SK-N-SH (cell line): ENCODE data around the gene AGRN. TPM values are rescaled to one million over a fixed set of nuclear protein-coding genes. Genes with fewer than 3 reads are reported as not detected.
"Not testable (repeated sequence)": the region's sequence is repeated elsewhere in the genome, so short reads cannot be mapped to it uniquely, and the experiment has no call there.

Experiments used
- CTCF ChIA-PET: fragments of 300-600, 350-600 bp; formaldehyde crosslinking; extraction: SDS; loops from one replicate; lab custom pipeline; 2021; lab: Yijun Ruan, JAX
- POLR2A ChIA-PET: fragments of 350-600 bp; sonication (Branson Sonifier 250); formaldehyde crosslinking; extraction: SDS; loops from one replicate; lab custom pipeline; 2020; ENCODE audit warnings: antibody characterized with exemption, inconsistent platforms; lab: Yijun Ruan, JAX
- DNase-seq: peaks from one replicate; pipeline ENCODE4 v3.0.0; 2012
- H2AFZ ChIP-seq: fragments of 200-600 bp; sonication (generic); 2 replicates; pipeline ENCODE4 v1.8.1; 2016; ENCODE audit warnings: antibody characterized with exemption, mild to moderate bottlenecking, low read depth
- H3F3A ChIP-seq: fragments of 200-600 bp; sonication (generic); replicated peaks from 2 replicates; pipeline ENCODE3; 2016; ENCODE audit warnings: antibody characterized with exemption, mild to moderate bottlenecking; ENCODE audit not compliant: insufficient read depth
- H3K27ac ChIP-seq, 2 experiments: fragments of 200-500 bp in 1 of 2; fragments of 200-600 bp in 1 of 2; sonication (Bioruptor generic) in 1 of 2; sonication (generic), shearing (Covaris generic) in 1 of 2; 2 replicates each; pipeline versions ENCODE4 v1.5.1 to v1.6.1; 2014 to 2016; ENCODE audit warnings: low read depth in 2 of 2, inconsistent platforms in 1 of 2, low read length in 1 of 2, mild to moderate bottlenecking in 1 of 2, mixed read lengths in 1 of 2
- H3K27me3 ChIP-seq: fragments of 200-600 bp; sonication (generic), shearing (Covaris generic); 2 replicates; pipeline ENCODE4 v1.6.1; 2016; ENCODE audit warnings: mixed run types; ENCODE audit not compliant: insufficient read depth
- H3K36me3 ChIP-seq, 2 experiments: fragments of 200-500 bp in 1 of 2; fragments of 200-600 bp in 1 of 2; sonication (Bioruptor generic) in 1 of 2; sonication (generic) in 1 of 2; replicated peaks in 1 of 2; 2 replicates each; pipeline versions ENCODE3 to v1.5.1; 2014 to 2016; ENCODE audit warnings: low read length in 1 of 2, mild to moderate bottlenecking in 1 of 2; ENCODE audit not compliant: insufficient read depth in 2 of 2, control insufficient read depth in 1 of 2
- H3K4me1 ChIP-seq, 2 experiments: fragments of 200-500 bp in 1 of 2; fragments of 200-600 bp in 1 of 2; sonication (Bioruptor generic) in 1 of 2; sonication (generic), shearing (Covaris generic) in 1 of 2; 2 replicates each; pipeline versions ENCODE4 v1.5.1 to v1.6.1; 2014 to 2016; ENCODE audit warnings: low read depth in 1 of 2, low read length in 1 of 2, mixed run types in 1 of 2; ENCODE audit not compliant: insufficient read depth in 2 of 2, control insufficient read depth in 1 of 2
- H3K4me2 ChIP-seq: fragments of 200-600 bp; sonication (generic), shearing (Covaris generic); 2 replicates; pipeline ENCODE4 v1.6.1; 2017; ENCODE audit warnings: mixed run types
- H3K4me3 ChIP-seq, 2 experiments: fragments of 200-500 bp in 1 of 2; fragments of 200-600 bp in 1 of 2; sonication (Bioruptor generic) in 1 of 2; sonication (generic), shearing (Covaris generic) in 1 of 2; 2 replicates each; pipeline versions ENCODE4 v1.5.1 to v1.8.1; 2014 to 2016; ENCODE audit warnings: low read depth in 2 of 2, inconsistent platforms in 1 of 2, low read length in 1 of 2, mild to moderate bottlenecking in 1 of 2, mixed read lengths in 1 of 2, moderate library complexity in 1 of 2
- H3K79me2 ChIP-seq: fragments of 200-600 bp; sonication (generic); 2 replicates; pipeline ENCODE4 v1.8.1; 2017; ENCODE audit warnings: mild to moderate bottlenecking; ENCODE audit not compliant: insufficient read depth
- H3K9ac ChIP-seq: fragments of 200-600 bp; sonication (generic); 2 replicates; pipeline ENCODE4 v1.6.1; 2017; ENCODE audit warnings: mixed run types
- H3K9me2 ChIP-seq: fragments of 200-600 bp; sonication (generic); 2 replicates; pipeline ENCODE4 v1.6.1; 2017; ENCODE audit warnings: mixed run types
- H3K9me3 ChIP-seq: fragments of 200-600 bp; sonication (generic); 2 replicates; pipeline ENCODE4 v1.6.1; 2017; ENCODE audit warnings: mixed run types, mild to moderate bottlenecking, moderate library complexity
- H4K20me1 ChIP-seq: fragments of 200-600 bp; sonication (generic); 2 replicates; pipeline ENCODE4 v1.6.1; 2017; ENCODE audit warnings: mild to moderate bottlenecking, mixed run types; ENCODE audit not compliant: insufficient read depth
- CHD2 ChIP-seq: fragments of 150-350 bp; IDR thresholded peaks from 2 replicates; pipeline ENCODE4 v1.6.1; 2018; ENCODE audit warnings: low read length; ENCODE audit not compliant: partially characterized antibody
- FOSL2 ChIP-seq: IDR thresholded peaks from 2 replicates; pipeline ENCODE4 v1.4.0; 2012; ENCODE audit warnings: low read depth, mild to moderate bottlenecking, moderate library complexity, borderline replicate concordance
- FOXM1 ChIP-seq: IDR thresholded peaks from 2 replicates; pipeline ENCODE4 v1.4.0; 2012; ENCODE audit warnings: low read depth, mild to moderate bottlenecking
- GABPA ChIP-seq: IDR thresholded peaks from 2 replicates; pipeline ENCODE4 v1.4.0; 2012; ENCODE audit warnings: low read depth, mild to moderate bottlenecking
- MXI1 ChIP-seq: IDR thresholded peaks from 2 replicates; pipeline ENCODE4 v1.6.1; 2012; ENCODE audit warnings: mild to moderate bottlenecking, low read depth, low read length, improper control_type of control experiment
- NFIC ChIP-seq: IDR thresholded peaks from 2 replicates; pipeline ENCODE4 v1.4.0; 2012; ENCODE audit warnings: borderline replicate concordance
- POLR2AphosphoS5 ChIP-seq: IDR thresholded peaks from 2 replicates; pipeline ENCODE4 v1.6.1; 2012; ENCODE audit warnings: low read depth, low read length
- RAD21 ChIP-seq: IDR thresholded peaks from 2 replicates; pipeline ENCODE4 v1.6.1; 2012; ENCODE audit warnings: mild to moderate bottlenecking, low read length
- SIN3A ChIP-seq: IDR thresholded peaks from 2 replicates; pipeline ENCODE4 v1.6.1; 2012; ENCODE audit warnings: low read depth, mild to moderate bottlenecking, low read length, moderate library complexity, borderline replicate concordance
- SMC3 ChIP-seq: IDR thresholded peaks from 2 replicates; pipeline ENCODE4 v1.6.1; 2012; ENCODE audit warnings: low read depth, low read length, improper control_type of control experiment
- WGBS: methylation state at CpG from one replicate; pipeline ENCODE4 v1.1.6; 2017; ENCODE audit warnings: low lambda C conversion rate; 5-methylcytosine and 5-hydroxymethylcytosine counted together
- polyA plus RNA-seq, 3 experiments: library from polyadenylated mRNA; depleted of rRNA; stranded (reverse); fragments of >200 nt; gene quantifications; 2 replicates each; pipeline ENCODE4 v1.2.3, GENCODE V29; 2012
- TF ChIP-seq, protein P1 (sequence below): fragments of 150-350 bp; IDR thresholded peaks from 2 replicates; pipeline ENCODE4 v1.6.1; 2016; ENCODE audit warnings: mild to moderate bottlenecking, low read depth, low read length
- TF ChIP-seq, protein P2 (sequence below): IDR thresholded peaks from 2 replicates; pipeline ENCODE4; 2012
- TF ChIP-seq, protein P3 (sequence below): fragments of 200-600 bp; sonication (generic); IDR thresholded peaks from 2 replicates; pipeline ENCODE4 v1.6.1; 2017; ENCODE audit warnings: antibody characterized with exemption, mild to moderate bottlenecking, moderate library complexity

AGRN gene
- polyA plus RNA-seq, 1 of the 3 experiments (the other 2 are of a cell fraction): 31.6 TPM

DNA sequence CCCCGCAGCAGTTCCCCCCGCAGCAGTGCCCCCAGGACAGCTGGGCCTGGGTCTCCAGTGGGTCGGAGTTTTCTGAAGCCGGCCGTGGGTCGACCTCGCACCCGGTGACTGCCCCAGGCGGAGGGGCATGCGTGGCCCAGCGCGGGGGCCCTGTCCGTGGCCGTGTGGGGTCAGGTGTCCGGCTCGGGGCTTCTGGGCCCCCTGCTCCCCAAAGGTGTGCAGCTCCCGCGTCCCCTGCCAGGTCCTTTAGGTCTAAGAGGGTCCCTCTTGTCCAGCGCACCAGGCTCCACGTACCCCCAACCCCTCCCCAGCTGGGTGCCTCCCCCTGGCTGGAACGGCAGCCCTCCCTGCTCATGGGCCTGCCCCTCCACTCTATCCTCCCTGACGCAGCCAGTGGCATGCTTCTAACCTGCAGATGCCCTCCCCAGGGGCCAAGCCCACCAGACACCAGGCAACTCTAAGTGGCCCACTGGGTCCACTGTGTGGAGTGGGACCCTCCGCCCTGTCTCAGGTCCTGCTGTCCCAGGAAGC, 14.1 kb upstream of the AGRN start (continued):
- TF ChIP-seq, protein P1, sequence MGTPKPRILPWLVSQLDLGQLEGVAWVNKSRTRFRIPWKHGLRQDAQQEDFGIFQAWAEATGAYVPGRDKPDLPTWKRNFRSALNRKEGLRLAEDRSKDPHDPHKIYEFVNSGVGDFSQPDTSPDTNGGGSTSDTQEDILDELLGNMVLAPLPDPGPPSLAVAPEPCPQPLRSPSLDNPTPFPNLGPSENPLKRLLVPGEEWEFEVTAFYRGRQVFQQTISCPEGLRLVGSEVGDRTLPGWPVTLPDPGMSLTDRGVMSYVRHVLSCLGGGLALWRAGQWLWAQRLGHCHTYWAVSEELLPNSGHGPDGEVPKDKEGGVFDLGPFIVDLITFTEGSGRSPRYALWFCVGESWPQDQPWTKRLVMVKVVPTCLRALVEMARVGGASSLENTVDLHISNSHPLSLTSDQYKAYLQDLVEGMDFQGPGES: no peak
- TF ChIP-seq SMC3 (no peak), GABPA (no peak), MXI1 (no peak)
- TF ChIP-seq, protein P2, sequence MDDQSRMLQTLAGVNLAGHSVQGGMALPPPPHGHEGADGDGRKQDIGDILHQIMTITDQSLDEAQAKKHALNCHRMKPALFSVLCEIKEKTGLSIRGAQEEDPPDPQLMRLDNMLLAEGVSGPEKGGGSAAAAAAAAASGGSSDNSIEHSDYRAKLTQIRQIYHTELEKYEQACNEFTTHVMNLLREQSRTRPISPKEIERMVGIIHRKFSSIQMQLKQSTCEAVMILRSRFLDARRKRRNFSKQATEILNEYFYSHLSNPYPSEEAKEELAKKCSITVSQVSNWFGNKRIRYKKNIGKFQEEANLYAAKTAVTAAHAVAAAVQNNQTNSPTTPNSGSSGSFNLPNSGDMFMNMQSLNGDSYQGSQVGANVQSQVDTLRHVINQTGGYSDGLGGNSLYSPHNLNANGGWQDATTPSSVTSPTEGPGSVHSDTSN: no peak

DNA sequence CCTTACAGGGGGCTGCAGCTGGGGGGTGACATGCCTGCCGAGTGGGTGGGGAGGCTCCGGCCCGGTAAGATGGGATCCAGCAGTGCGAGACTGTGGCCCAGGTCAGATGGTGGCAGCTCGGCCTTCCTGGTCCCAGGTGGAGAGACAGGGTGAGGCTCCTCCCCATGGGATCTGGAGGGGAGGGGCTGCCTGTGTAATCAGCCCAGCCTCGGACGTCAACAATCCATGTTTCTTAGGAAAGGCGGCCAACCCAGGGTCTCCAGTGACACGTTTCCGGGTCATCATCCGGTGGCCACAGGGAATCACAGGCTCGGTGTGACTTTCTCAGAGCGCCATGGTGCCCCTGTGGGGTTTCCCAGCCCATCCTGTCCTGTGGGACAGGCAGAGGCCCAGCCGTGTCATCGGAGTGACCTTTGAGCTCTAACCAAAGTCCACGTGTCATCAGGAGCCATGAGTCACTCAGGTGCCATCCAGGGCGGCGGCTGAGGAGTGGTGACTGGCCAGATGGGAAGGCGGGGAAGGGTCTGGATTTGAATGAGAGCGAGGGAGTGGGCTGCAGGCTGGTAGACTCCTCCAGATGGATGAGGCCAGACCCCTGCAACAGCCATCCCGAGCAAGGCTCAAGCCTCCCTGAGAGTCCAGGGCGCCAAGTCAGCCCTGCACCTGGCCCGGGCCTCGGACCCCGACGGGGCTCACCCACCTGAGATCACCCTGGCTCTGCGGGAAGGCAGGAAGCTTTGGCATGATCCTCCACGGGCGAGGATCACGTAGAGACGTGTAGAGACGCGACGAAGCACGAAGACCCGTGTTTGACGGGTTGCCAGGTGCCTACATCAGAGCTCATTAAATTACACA, 13.4 kb upstream of the AGRN start:
- Histone ChIP-seq H3K4me2 (no peak overlapping the region), H4K20me1 (no peaks in the 10 kb centered on the region), H3K27me3 (no peaks in the 10 kb centered on the region), H2AFZ (no peak overlapping the region), H3K4me3 (no peak overlapping the region), H3K27ac (peak overlapping the region in 1 of 2 experiments; percentile 98; a peak in 2 of 4 replicates), H3K4me1 (peaks cover 0 to 37% of the 10 kb centered on the region in 2 experiments; a peak in 1 of 4 replicates), H3K9ac (no peak overlapping the region), H3F3A (no peaks in the 10 kb centered on the region), H3K36me3 (no peaks in the 10 kb centered on the region), H3K79me2 (no peaks in the 10 kb centered on the region), H3K9me2 (no peaks in the 10 kb centered on the region), H3K9me3 (no peaks in the 10 kb centered on the region)
- WGBS: 87% methylated on average over 15 of the region's 37 CpGs
- ChIA-PET POLR2A (interaction anchor here (1.1 kb wide), 1 partner anchor 53 kb away, joined by 3 read pairs; no protein-coding TSS in a partner anchor), CTCF (interaction anchor here (1.1 to 5.8 kb wide), 10 partner anchors 9 to 58 kb away, joined by 4 to 44 read pairs (median 9); partner anchors contain the start of gene ISG15)
- TF ChIP-seq, protein P2: no peak
- TF ChIP-seq CHD2 (no peak), NFIC (no peak), POLR2AphosphoS5 (no peak), FOXM1 (no peak), SIN3A (no peak), FOSL2 (no peak), RAD21 (no peak)
- TF ChIP-seq, protein P3, sequence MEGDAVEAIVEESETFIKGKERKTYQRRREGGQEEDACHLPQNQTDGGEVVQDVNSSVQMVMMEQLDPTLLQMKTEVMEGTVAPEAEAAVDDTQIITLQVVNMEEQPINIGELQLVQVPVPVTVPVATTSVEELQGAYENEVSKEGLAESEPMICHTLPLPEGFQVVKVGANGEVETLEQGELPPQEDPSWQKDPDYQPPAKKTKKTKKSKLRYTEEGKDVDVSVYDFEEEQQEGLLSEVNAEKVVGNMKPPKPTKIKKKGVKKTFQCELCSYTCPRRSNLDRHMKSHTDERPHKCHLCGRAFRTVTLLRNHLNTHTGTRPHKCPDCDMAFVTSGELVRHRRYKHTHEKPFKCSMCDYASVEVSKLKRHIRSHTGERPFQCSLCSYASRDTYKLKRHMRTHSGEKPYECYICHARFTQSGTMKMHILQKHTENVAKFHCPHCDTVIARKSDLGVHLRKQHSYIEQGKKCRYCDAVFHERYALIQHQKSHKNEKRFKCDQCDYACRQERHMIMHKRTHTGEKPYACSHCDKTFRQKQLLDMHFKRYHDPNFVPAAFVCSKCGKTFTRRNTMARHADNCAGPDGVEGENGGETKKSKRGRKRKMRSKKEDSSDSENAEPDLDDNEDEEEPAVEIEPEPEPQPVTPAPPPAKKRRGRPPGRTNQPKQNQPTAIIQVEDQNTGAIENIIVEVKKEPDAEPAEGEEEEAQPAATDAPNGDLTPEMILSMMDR: no peak
- peak; percentile 29 for DNase-seq

DNA sequence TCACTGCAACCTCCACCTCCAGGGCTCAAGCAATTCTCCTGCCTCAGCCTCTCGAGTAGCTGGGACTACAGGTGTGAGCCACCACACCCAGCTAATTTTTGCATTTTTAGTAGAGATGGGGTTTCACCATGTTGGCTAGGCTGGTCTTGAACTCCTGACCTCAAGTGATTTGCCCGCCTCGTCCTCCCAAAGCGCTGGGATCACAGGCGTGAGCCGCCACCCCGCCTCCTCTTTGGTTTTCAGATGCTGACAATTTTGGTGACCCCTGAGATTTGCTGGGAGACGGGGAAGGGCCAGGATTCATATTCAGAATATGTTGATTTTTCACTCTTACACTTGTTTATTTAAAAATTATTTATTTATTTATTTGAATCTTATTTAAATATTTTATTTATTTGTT, 9.8 kb upstream of the AGRN start:
- DNase-seq, H4K20me1 ChIP-seq, H3F3A ChIP-seq, H3K4me2 ChIP-seq, H3K9me3 ChIP-seq, H3K4me3 ChIP-seq, H3K79me2 ChIP-seq, H3K27ac ChIP-seq, H3K9ac ChIP-seq, H3K9me2 ChIP-seq, H2AFZ ChIP-seq, POLR2A ChIA-PET, H3K27me3 ChIP-seq, H3K36me3 ChIP-seq: not testable (repeated sequence)
- CTCF ChIA-PET: interaction anchor here (1.0 to 2.2 kb wide), 3 partner anchors 8 to 26 kb away, joined by 3 to 11 read pairs (median 3); no protein-coding TSS in a partner anchor
- WGBS: 92% methylated on average over 8 of the region's 8 CpGs
- H3K4me1 ChIP-seq: peaks cover 0 to 25% of the 10 kb centered on the region in 2 experiments; a peak in 1 of 4 replicates
